ENCODE measurements around the gene HEG1. TPM values are rescaled to one million over a fixed set of nuclear protein-coding genes. Genes with fewer than 3 reads are reported as not detected.

HEG1 gene
- total and polyA plus RNA-seq, 7 donors: 0.92 to 61.6 (median 24.5) TPM

DNA sequence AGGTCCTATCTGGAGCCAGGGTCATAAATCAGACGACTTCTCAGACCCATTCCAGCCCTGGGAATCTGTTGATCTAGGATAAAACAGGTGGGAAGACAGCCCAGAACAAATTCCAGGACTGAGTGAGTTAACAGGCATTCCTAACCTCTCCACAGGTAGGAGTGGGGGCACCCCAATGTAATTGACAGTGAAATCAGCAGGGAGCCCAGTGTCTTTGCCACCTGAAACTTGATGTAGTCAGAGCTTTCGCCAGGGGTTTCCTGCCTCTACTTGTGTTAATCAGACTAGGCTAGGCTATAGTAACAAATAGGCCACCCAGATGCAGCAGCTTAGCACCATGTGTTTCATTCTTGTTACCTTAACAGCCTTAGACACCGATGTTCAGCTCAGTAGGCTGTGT, 2.7 kb upstream of the HEG1 start:
- H3K9me3 ChIP-seq: no peaks in the 10 kb centered on the region
- no peaks in the 10 kb centered on the region for H3K27me3 ChIP-seq
- peaks cover 0 to 70% (median 63%) of the 10 kb centered on the region in 4 donors for H3K4me1 ChIP-seq
- no peaks in the 10 kb centered on the region for H3K36me3 ChIP-seq
- H3K27ac ChIP-seq: peak overlapping the region; percentile 1 to 95 (median 90)
- intact Hi-C loops (cut with DNase I): loop anchor here (10.0 kb wide), 2 partner anchors 274 to 526 kb away; no protein-coding TSS in a partner anchor
- no peak overlapping the region for H3K4me3 ChIP-seq
- WGBS, 2 donors: 88 to 96% methylated on average over 3 of the region's 3 CpGs
- no peak for DNase-seq
- no peak for TF ChIP-seq EP300 (IDR thresholded peaks at IDR 0.05)
- no peak for TF ChIP-seq POLR2AphosphoS5 (IDR thresholded peaks at IDR 0.05)
- TF ChIP-seq POLR2A (IDR thresholded peaks at IDR 0.05): no peak
- TF ChIP-seq CTCF (IDR thresholded peaks at IDR 0.05): no peak

GRCh38 chr3:125057186-125057850, 1.5 kb upstream of the HEG1 start:
- H3K36me3 ChIP-seq: no peaks in the 10 kb centered on the region
- no peaks in the 10 kb centered on the region for H3K9me3 ChIP-seq
- no peak overlapping the region for H3K4me3 ChIP-seq
- DNase-seq: peak; percentile 79
- H3K4me1 ChIP-seq: peaks cover 0 to 70% (median 63%) of the 10 kb centered on the region in 4 donors
- no peaks in the 10 kb centered on the region for H3K27me3 ChIP-seq
- no peak for TF ChIP-seq EP300 (IDR thresholded peaks at IDR 0.05)
- TF ChIP-seq POLR2AphosphoS5 (IDR thresholded peaks at IDR 0.05): peak in 3 of 4 donors; percentile 31 to 54 (median 47)
- H3K27ac ChIP-seq: peak overlapping the region; percentile 85 to 95 (median 94)
- WGBS, 2 donors: 87 to 89% methylated on average over 3 of the region's 3 CpGs
- intact Hi-C loops (cut with DNase I): loop anchor here (10.0 kb wide), 2 partner anchors 273 to 527 kb away; no protein-coding TSS in a partner anchor

DNA sequence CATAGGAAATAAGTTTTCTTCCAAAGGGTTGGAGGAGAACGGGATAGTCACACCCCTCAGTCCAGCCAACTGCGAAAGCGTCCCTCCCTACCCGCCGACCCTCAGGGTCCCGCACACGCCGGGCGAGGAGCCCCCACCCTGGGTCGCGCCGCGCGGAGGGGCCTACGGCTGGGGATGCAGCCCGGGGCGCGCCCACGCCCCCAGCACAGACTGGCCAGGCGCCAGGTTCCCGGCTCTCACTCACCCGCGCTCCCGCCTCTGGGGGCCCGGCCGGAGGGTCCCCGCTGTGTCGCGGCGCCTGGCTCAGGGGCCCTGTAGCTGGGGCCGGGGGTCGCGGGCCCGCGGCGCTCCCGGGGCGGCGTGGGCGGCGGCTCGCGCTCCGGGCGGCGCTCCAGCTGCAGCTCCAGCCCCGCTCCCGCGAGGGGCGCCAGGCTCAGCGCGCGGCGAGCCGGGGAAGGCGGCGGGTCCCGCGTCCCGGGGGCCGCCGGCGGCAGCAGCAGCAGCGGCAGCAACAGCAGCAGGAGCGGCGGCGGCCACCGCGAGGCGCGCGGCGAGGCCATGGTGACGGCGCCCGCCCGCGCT, 375 bp downstream of the HEG1 start:
- peak overlapping the region; percentile 64 to 81 (median 79) for H3K4me3 ChIP-seq
- no peaks in the 10 kb centered on the region for H3K9me3 ChIP-seq
- peak overlapping the region; percentile 93 to 95 (median 94) for H3K27ac ChIP-seq
- 0 to 1% methylated on average over 78 of the region's 78 CpGs for WGBS, 2 donors
- DNase-seq: no peak
- no peaks in the 10 kb centered on the region for H3K27me3 ChIP-seq
- H3K36me3 ChIP-seq: no peaks in the 10 kb centered on the region
- intact Hi-C loops (cut with DNase I): loop anchor here (2.0 to 10.0 kb wide), 3 partner anchors 53 to 529 kb away; no protein-coding TSS in a partner anchor
- peaks cover 0 to 70% (median 64%) of the 10 kb centered on the region in 4 donors for H3K4me1 ChIP-seq
- TF ChIP-seq POLR2AphosphoS5 (IDR thresholded peaks at IDR 0.05) (no peak), POLR2A (IDR thresholded peaks at IDR 0.05) (no peak), EP300 (IDR thresholded peaks at IDR 0.05) (no peak), CTCF (IDR thresholded peaks at IDR 0.05) (no peak)

GRCh38 chr3:125054449-125055329, 1.1 kb downstream of the HEG1 start:
- intact Hi-C loops (cut with DNase I): loop anchor here (2.0 to 10.0 kb wide), 5 partner anchors 52 to 530 kb away; no protein-coding TSS in a partner anchor
- WGBS, 2 donors: 4 to 7% methylated on average over 17 of the region's 17 CpGs
- H3K9me3 ChIP-seq: no peaks in the 10 kb centered on the region

More at GRCh38 chr3:125054449-125055329, 1.1 kb downstream of the HEG1 start:
- H3K27me3 ChIP-seq: no peaks in the 10 kb centered on the region
- H3K4me1 ChIP-seq: peaks cover 0 to 72% (median 63%) of the 10 kb centered on the region in 4 donors
- TF ChIP-seq EP300 (IDR thresholded peaks at IDR 0.05) (no peak), CTCF (IDR thresholded peaks at IDR 0.05) (peak in 1 of 4 experiments; percentile 12), POLR2A (IDR thresholded peaks at IDR 0.05) (peak; percentile 33 to 49), POLR2AphosphoS5 (IDR thresholded peaks at IDR 0.05) (peak; percentile 50 to 82 (median 79))
- H3K27ac ChIP-seq: peak overlapping the region; percentile 93 to 95 (median 94)
- DNase-seq: no peak
- no peaks in the 10 kb centered on the region for H3K36me3 ChIP-seq
- peak overlapping the region; percentile 64 to 81 (median 79) for H3K4me3 ChIP-seq

All from sigmoid colon (tissue), 7 donors.